Measurements from ENCODE around the gene MACROD2.
"Not testable (repeated sequence)": the region's sequence is repeated elsewhere in the genome, so short reads cannot be mapped to it uniquely, and the experiment has no call there.

The MACROD2 gene

GRCh38 chr20:14453259-14453658 lies 457.9 kb downstream of the MACROD2 start:
- no peak for TF ChIP-seq JUND (IDR thresholded peaks at IDR 0.05; ENCODE audit: low read depth)
- DNase-seq (ENCODE audit: low read depth in 1 of 2, low spot score in 1 of 2): no peak
- in situ Hi-C loops (cut with HindIII; ENCODE audit: low pct_unique_long_range_greater_than_20kb, low sequenced_read_pairs): no loop called here

- no peak for DNase-seq (ENCODE audit: low read depth in 1 of 2, low spot score in 1 of 2)
- in situ Hi-C loops (cut with HindIII; ENCODE audit: low pct_unique_long_range_greater_than_20kb, low sequenced_read_pairs): no loop called here
- TF ChIP-seq JUND (IDR thresholded peaks at IDR 0.05; ENCODE audit: low read depth): no peak
Observed at GRCh38 chr20:14454296-14454695, 459.0 kb downstream of the MACROD2 start.

- peak in 1 of 2 experiments; percentile 4 for DNase-seq (ENCODE audit: low read depth in 1 of 2, low spot score in 1 of 2)
- in situ Hi-C loops (cut with HindIII; ENCODE audit: low pct_unique_long_range_greater_than_20kb, low sequenced_read_pairs): not testable (repeated sequence)
Observed at GRCh38 chr20:14467104-14467827, 471.9 kb downstream of the MACROD2 start.

- TF ChIP-seq JUND (IDR thresholded peaks at IDR 0.05; ENCODE audit: low read depth): no peak
- DNase-seq (ENCODE audit: low read depth in 1 of 2, low spot score in 1 of 2): no peak
- in situ Hi-C loops (cut with HindIII; ENCODE audit: low pct_unique_long_range_greater_than_20kb, low sequenced_read_pairs): no loop called here
Observed at GRCh38 chr20:14470231-14470899, 475.0 kb downstream of the MACROD2 start.

GRCh38 chr20:14470977-14471661 lies 475.8 kb downstream of the MACROD2 start:
- in situ Hi-C loops (cut with HindIII; ENCODE audit: low pct_unique_long_range_greater_than_20kb, low sequenced_read_pairs): no loop called here
- DNase-seq (ENCODE audit: low read depth in 1 of 2, low spot score in 1 of 2): no peak
- no peak for TF ChIP-seq JUND (IDR thresholded peaks at IDR 0.05; ENCODE audit: low read depth)

- TF ChIP-seq JUND (IDR thresholded peaks at IDR 0.05; ENCODE audit: low read depth): no peak
- no peak for DNase-seq (ENCODE audit: low read depth in 1 of 2, low spot score in 1 of 2)
- in situ Hi-C loops (cut with HindIII; ENCODE audit: low pct_unique_long_range_greater_than_20kb, low sequenced_read_pairs): no loop called here
Observed at GRCh38 chr20:14477125-14477524, 481.8 kb downstream of the MACROD2 start.

GRCh38 chr20:14478126-14478525 lies 482.8 kb downstream of the MACROD2 start:
- DNase-seq (ENCODE audit: low read depth in 1 of 2, low spot score in 1 of 2): no peak
- in situ Hi-C loops (cut with HindIII; ENCODE audit: low pct_unique_long_range_greater_than_20kb, low sequenced_read_pairs): no loop called here
- TF ChIP-seq JUND (IDR thresholded peaks at IDR 0.05; ENCODE audit: low read depth): no peak

- no peak for DNase-seq (ENCODE audit: low read depth in 1 of 2, low spot score in 1 of 2)
- in situ Hi-C loops (cut with HindIII; ENCODE audit: low pct_unique_long_range_greater_than_20kb, low sequenced_read_pairs): no loop called here
- TF ChIP-seq JUND (IDR thresholded peaks at IDR 0.05; ENCODE audit: low read depth): no peak
Observed at GRCh38 chr20:14481863-14482262, 486.5 kb downstream of the MACROD2 start.

GRCh38 chr20:14488212-14488611 lies 492.9 kb downstream of the MACROD2 start:
- TF ChIP-seq JUND (IDR thresholded peaks at IDR 0.05; ENCODE audit: low read depth): no peak
- DNase-seq (ENCODE audit: low read depth in 1 of 2, low spot score in 1 of 2): no peak
- in situ Hi-C loops (cut with HindIII; ENCODE audit: low pct_unique_long_range_greater_than_20kb, low sequenced_read_pairs): no loop called here

- in situ Hi-C loops (cut with HindIII; ENCODE audit: low pct_unique_long_range_greater_than_20kb, low sequenced_read_pairs): no loop called here
- TF ChIP-seq JUND (IDR thresholded peaks at IDR 0.05; ENCODE audit: low read depth): no peak
- no peak for DNase-seq (ENCODE audit: low read depth in 1 of 2, low spot score in 1 of 2)
Observed at GRCh38 chr20:14488756-14489479, 493.6 kb downstream of the MACROD2 start.

- no peak for TF ChIP-seq JUND (IDR thresholded peaks at IDR 0.05; ENCODE audit: low read depth)
- in situ Hi-C loops (cut with HindIII; ENCODE audit: low pct_unique_long_range_greater_than_20kb, low sequenced_read_pairs): no loop called here
- no peak for DNase-seq (ENCODE audit: low read depth in 1 of 2, low spot score in 1 of 2)
Observed at GRCh38 chr20:14489544-14489943, 494.2 kb downstream of the MACROD2 start.

- DNase-seq (ENCODE audit: low read depth in 1 of 2, low spot score in 1 of 2): no peak
- no peak for TF ChIP-seq JUND (IDR thresholded peaks at IDR 0.05; ENCODE audit: low read depth)
- in situ Hi-C loops (cut with HindIII; ENCODE audit: low pct_unique_long_range_greater_than_20kb, low sequenced_read_pairs): no loop called here
Observed at GRCh38 chr20:14491436-14491835, 496.1 kb downstream of the MACROD2 start.

Measured in T47D (cell line).